KG1 (cell line): Measurements from ENCODE around the gene SLC38A10.

Experiments
- DNase-seq: peaks from one replicate; lab custom pipeline; 2025; lab: John Stamatoyannopoulos, UW

SLC38A10 gene

GRCh38 chr17:81277946-81278693 is 17.0 kb downstream of the SLC38A10 start:
- DNase-seq = no peak

GRCh38 chr17:81277421-81277820 is 17.7 kb downstream of the SLC38A10 start:
- DNase-seq = no peak

DNA sequence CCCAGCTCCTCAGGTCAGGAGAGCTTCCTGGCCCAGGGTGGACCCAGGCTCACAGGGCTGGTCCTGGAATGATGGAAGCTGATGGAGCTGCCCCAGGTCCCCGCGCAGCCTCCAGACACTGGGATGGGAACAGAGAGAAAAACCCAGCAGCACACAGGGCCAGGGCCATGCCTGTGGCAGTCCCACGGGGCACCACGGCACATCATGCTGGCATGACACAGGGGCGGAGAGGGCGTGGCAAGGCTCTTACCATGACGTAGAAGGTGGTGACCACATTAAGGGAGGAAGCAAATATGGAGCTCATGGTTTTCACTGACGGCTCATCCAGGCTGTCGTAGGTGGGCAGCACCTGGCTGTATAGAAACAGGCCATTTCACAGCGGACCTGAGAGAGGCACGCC is 18.3 kb downstream of the SLC38A10 start:
- DNase-seq = no peak

GRCh38 chr17:81274471-81274855 is 20.6 kb downstream of the SLC38A10 start:
- DNase-seq = no peak

- DNase-seq = no peak
Observed at GRCh38 chr17:81273698-81274470, 21.2 kb downstream of the SLC38A10 start.

DNA sequence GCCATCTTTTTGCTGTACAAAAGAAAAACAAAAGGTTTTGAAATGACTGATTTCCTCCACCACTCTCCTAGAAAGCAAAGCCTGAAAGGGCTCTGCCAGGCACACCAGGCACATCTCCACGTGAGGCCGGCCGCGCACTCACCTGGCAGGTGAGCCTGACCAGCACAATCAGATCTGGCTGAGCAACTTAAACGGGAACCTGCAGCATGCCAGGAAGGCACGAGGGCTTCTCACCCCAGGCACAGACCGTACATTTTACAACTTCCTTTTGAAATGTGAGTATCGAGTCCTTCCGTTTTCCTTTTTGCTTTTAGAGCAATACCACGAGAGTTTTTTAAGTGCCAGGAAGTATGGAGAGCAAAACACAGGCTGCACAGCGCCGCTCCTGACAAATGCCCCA is 22.5 kb downstream of the SLC38A10 start:
- no peak for DNase-seq

GRCh38 chr17:81271226-81271625 is 23.9 kb downstream of the SLC38A10 start:
- DNase-seq = no peak

DNA sequence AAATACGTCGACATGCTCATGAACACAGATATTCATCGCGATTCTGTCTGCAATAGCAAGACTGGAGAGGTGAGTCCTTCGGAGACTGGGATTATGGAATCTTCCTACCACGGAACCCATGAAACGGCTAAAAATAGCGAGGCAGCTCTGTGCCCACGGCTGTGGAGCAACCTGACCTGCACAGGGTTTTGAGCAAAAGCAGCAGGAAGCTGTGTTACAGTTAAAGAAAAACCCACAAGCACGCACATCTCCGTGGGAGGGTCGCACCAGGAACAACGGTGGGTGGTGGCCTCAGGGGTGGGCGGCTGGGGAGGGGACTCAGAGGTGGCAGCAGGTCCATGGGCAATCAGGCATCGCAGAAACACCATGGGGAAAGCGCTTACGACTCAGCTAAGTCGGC is 24.8 kb downstream of the SLC38A10 start:
- DNase-seq = no peak

DNA sequence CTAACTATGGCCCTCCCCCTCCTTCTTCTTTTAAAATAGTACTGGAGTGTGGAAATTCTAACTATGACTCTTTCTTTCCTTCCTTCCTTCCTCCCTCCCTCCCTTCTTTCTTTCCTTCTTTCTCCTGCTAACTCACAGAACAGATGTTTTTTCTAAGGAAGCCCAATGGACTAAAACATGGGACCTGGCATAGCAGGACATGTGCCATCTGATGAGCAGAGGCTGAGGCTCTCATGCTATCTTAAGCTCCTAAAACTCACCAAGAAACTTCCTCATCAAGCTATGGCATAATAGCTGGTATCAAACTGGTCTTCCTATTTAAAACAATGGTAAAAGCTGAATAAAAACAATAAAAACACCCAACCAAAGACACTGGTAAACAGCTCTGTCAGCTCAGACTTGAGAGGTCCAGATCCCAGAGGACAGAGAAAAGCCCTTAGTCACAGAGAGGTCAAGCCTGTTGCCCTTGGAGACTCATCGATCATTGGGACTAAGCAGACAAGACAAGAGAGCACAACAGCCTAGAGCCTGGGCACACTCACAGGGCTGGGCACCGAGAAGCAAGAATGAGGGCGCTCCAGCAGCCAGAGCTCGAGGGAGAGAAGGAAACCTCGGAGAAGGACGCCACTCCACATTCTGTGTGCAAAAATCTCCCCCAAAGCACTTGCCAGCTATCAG is 27.6 kb downstream of the SLC38A10 start:
- DNase-seq = no peak

- no peak for DNase-seq
Observed at GRCh38 chr17:81265576-81265975, 29.5 kb downstream of the SLC38A10 start.

GRCh38 chr17:81264640-81265039 is 30.5 kb downstream of the SLC38A10 start:
- no peak for DNase-seq

DNA sequence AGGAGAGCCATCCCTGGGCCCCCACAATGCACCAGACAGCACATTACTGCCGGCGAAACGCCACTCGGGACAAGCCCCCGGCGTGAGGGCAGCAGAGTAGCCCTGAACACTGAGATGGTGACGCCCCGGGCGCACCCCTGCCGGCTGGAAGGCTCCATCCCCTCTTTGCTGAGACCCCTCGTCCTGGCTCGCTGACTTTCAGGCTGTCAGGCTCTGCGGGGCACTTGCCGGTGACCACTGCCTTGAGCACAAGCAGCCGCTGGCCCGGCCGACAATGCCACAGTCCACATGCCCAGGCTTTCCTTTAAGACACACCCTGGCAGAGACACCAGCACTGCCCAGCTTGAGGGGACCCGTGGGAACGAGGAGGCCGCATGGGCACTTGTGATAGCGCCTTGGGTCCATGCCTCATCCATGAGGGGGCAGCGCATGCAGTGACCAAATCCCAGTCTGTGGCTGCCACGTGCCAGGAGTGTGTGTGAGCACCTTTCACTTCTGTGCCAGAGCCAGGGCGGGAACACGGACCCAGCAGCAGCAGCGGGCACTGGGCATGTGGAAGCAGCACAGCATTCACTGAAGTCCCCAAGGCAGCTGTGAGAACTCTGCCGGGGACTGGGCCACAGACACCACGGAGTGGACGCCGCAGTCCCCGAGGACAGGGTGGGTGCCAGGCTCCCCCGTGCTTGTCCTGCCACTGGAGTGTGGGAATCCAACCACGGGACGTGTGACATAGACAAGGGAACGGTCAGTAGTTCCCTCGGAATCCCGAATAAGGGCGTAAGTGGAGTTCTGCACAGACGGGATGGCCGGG is 31.5 kb downstream of the SLC38A10 start:
- no peak for DNase-seq

- DNase-seq = no peak
Observed at GRCh38 chr17:81261582-81262336, 33.3 kb downstream of the SLC38A10 start.

GRCh38 chr17:81261096-81261495 is 34.0 kb downstream of the SLC38A10 start:
- no peak for DNase-seq

- no peak for DNase-seq
Observed at GRCh38 chr17:81260641-81261040, 34.5 kb downstream of the SLC38A10 start.

- DNase-seq = no peak
Observed at GRCh38 chr17:81260171-81260570, 34.9 kb downstream of the SLC38A10 start.

GRCh38 chr17:81259058-81259605 is 36.0 kb downstream of the SLC38A10 start:
- DNase-seq = no peak

DNA sequence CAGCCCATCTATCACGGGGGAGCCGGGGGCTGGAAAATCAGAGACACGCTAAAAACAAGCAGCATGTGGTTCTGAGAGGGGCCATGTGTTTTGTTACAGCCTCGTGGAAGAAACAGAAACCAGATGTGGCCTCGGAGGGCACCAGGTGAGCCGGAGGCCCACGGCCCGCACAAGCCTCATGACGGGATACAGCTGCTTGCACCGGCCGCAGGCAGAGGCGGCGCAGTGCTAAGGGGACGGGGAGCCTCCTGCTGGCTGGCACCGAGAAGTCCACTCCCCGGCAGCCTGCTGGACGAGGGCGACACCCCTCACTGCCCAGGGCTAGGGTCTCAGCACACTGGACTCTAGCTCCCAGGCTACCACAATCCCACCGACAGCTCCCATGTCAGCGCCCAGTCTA is 36.8 kb downstream of the SLC38A10 start:
- DNase-seq = no peak

DNA sequence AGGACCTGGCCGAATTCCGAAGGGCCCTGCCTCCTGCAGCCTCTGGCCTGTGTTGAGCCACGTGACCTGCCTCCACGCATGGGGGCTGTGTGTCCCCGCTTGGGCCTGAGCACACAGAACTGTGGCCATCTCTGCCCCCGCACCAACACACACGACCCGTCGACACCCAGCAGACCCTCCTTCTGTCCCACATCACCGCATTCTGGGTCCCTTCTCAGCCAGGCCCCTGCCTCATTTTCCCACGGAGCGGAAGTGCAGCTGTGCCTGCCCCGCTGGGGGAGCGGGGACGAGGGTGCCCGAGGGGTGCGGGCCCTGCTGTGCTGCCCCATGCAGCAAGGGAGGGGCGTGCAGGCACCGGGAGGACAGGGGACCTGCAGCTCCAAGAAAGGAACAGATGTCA is 37.6 kb downstream of the SLC38A10 start:
- no peak for DNase-seq

- DNase-seq = no peak
Observed at GRCh38 chr17:81256616-81257015, 38.5 kb downstream of the SLC38A10 start.
